OCI-LY3 (cell line): ENCODE results near the gene METTL8.

Experiments
- H2AFZ ChIP-seq: fragments of 200-600, 300-600 bp; shearing (Covaris generic); 2 replicates; pipeline ENCODE4 v1.6.0; 2014; ENCODE audit warnings: antibody characterized with exemption, low read depth, low read length
- H3K27ac ChIP-seq: fragments of 200-600, 300-600 bp; sonication (generic); 2 replicates; pipeline ENCODE4 v1.5.1; 2014; ENCODE audit warnings: mild to moderate bottlenecking, low read length, moderate library complexity, mixed read lengths
- H3K27me3 ChIP-seq: fragments of 200-600, 300-600 bp; sonication (generic); 2 replicates; pipeline ENCODE4 v1.6.1; 2014; ENCODE audit warnings: low read depth, low read length, mixed read lengths
- H3K36me3 ChIP-seq: fragments of 200-600, 300-600 bp; sonication (generic); replicated peaks from 2 replicates; pipeline ENCODE3; 2014; ENCODE audit warnings: low read depth, low read length, mixed read lengths
- H3K4me1 ChIP-seq: fragments of 300-600, 200-600 bp; sonication (generic); 2 replicates; pipeline ENCODE4 v1.6.1; 2014; ENCODE audit warnings: low read length, mixed read lengths
- H3K4me2 ChIP-seq: fragments of 200-600, 300-600 bp; sonication (generic); 2 replicates; pipeline ENCODE4 v1.6.1; 2014; ENCODE audit warnings: low read length, mixed read lengths
- H3K4me3 ChIP-seq: fragments of 300-600, 200-600 bp; sonication (generic); 2 replicates; pipeline ENCODE4 v1.5.1; 2014; ENCODE audit warnings: antibody characterized with exemption, mild to moderate bottlenecking, low read length, moderate library complexity
- H3K79me2 ChIP-seq: fragments of 300-600, 200-600 bp; shearing (Covaris generic); 2 replicates; pipeline ENCODE4 v1.6.1; 2014; ENCODE audit warnings: mild to moderate bottlenecking, low read length, mixed read lengths
- H3K9ac ChIP-seq: fragments of 300-600, 200-600 bp; shearing (Covaris generic); 2 replicates; pipeline ENCODE4 v1.6.0; 2014; ENCODE audit warnings: mild to moderate bottlenecking, low read length, moderate library complexity
- H3K9me3 ChIP-seq: fragments of 200-600, 300-600 bp; shearing (Covaris generic); 2 replicates; pipeline ENCODE4 v1.6.1; 2014; ENCODE audit warnings: low read length, mixed read lengths; ENCODE audit not compliant: insufficient read depth
- H4K20me1 ChIP-seq: fragments of 200-600, 300-600 bp; sonication (generic); 2 replicates; pipeline ENCODE4 v1.6.1; 2016; ENCODE audit warnings: low read length, mixed read lengths; ENCODE audit not compliant: insufficient read depth
- EZH2phosphoT487 ChIP-seq: fragments of 200-600 bp; shearing (Covaris generic); IDR thresholded peaks from 2 replicates; pipeline ENCODE4 v1.6.1; 2018; ENCODE audit warnings: antibody characterized with exemption, mixed run types, low read depth
- TF ChIP-seq, protein P1 (sequence below): fragments of 200-600, 300-600 bp; sonication (generic); IDR thresholded peaks from 2 replicates; pipeline ENCODE4 v1.5.1; 2014; ENCODE audit warnings: antibody characterized with exemption, low read length, low read depth

Gene METTL8

DNA sequence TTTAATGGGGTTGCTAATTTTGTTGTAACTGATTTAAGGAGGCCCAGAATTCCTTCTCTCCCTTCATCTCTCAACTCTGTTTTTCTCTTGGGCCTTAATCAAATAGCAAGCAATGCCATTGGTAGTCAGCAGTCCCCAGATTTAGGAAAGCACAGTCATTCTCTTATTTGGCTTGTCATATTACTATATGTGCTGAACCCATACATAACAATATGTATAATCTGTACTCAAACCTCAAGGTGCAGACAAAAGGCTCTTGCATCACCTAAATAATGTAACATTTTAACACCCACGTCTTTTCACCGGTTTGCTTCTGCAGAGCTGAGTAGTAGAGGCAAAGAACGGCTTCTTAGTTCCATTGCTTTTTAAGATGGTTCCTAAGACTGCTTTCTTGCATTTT, 33.4 kb downstream of the METTL8 start:
- peaks cover 8% of the 10 kb centered on the region for H3K4me1 ChIP-seq
- no peak overlapping the region for H3K4me2 ChIP-seq
- no peaks in the 10 kb centered on the region for H3K9me3 ChIP-seq
- H4K20me1 ChIP-seq, result no peaks in the 10 kb centered on the region
- H3K36me3 ChIP-seq, result peaks cover 5% of the 10 kb centered on the region
- no peak overlapping the region for H2AFZ ChIP-seq
- H3K9ac ChIP-seq, result no peak overlapping the region
- H3K27ac ChIP-seq, result no peak overlapping the region
- H3K4me3 ChIP-seq, result no peak overlapping the region
- no peaks in the 10 kb centered on the region for H3K79me2 ChIP-seq
- no peaks in the 10 kb centered on the region for H3K27me3 ChIP-seq
- TF ChIP-seq, protein P1, sequence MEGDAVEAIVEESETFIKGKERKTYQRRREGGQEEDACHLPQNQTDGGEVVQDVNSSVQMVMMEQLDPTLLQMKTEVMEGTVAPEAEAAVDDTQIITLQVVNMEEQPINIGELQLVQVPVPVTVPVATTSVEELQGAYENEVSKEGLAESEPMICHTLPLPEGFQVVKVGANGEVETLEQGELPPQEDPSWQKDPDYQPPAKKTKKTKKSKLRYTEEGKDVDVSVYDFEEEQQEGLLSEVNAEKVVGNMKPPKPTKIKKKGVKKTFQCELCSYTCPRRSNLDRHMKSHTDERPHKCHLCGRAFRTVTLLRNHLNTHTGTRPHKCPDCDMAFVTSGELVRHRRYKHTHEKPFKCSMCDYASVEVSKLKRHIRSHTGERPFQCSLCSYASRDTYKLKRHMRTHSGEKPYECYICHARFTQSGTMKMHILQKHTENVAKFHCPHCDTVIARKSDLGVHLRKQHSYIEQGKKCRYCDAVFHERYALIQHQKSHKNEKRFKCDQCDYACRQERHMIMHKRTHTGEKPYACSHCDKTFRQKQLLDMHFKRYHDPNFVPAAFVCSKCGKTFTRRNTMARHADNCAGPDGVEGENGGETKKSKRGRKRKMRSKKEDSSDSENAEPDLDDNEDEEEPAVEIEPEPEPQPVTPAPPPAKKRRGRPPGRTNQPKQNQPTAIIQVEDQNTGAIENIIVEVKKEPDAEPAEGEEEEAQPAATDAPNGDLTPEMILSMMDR, result no peak
- no peak for TF ChIP-seq EZH2phosphoT487

DNA sequence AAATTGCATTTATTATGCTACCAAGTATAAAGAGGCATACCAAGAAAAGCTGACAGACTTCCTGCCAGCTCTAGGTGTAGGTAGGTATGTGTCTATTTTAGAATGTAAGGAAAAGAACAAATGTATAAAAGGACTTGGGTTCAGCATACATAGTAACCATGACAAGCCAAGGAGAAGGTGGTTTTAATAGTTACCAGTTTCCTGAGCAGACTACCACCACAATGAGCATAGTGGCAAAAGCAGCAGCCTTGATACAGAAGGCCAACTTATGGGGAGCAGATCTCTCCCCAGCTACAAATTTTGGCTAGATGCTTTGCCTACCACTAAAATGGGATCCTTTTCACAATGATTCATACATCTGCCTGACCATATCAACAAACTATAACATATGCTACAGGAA, 34.5 kb downstream of the METTL8 start:
- Histone ChIP-seq H3K4me3 (no peak overlapping the region), H3K27ac (no peak overlapping the region), H3K9ac (no peak overlapping the region), H2AFZ (no peak overlapping the region), H3K27me3 (no peaks in the 10 kb centered on the region), H3K79me2 (no peaks in the 10 kb centered on the region), H3K4me2 (no peak overlapping the region), H3K4me1 (no peaks in the 10 kb centered on the region), H4K20me1 (no peaks in the 10 kb centered on the region), H3K9me3 (no peaks in the 10 kb centered on the region), H3K36me3 (peaks cover 5% of the 10 kb centered on the region)
- no peak for TF ChIP-seq EZH2phosphoT487
- TF ChIP-seq, protein P1, result no peak

DNA sequence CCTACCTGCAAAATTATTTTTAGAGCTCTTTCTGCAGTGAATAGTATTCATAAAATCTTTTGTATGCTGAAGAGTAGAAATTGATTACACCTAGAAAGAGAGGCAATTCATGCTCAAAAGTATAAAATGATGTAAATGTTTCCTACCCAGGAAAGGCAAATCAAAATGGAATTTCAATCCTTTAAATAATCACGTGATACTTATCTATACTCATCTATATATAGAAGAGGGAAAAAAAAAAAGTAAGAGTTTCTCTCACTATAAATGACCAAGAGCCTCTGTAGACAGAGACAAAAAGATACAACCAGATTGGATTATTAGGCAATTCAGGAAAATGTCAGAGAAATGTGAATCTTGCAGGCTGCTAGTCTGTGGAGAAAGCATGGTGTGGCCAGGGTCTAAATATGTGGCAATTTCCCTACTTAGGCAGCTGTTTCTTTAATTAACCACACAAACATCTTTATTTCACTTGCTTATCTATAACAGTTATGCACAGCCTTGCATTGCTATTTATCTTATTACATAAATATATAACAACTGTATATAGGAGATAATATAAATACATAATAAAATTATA, 39.5 kb downstream of the METTL8 start:
- H2AFZ ChIP-seq, result no peak overlapping the region
- H3K4me2 ChIP-seq, result no peak overlapping the region
- no peaks in the 10 kb centered on the region for H3K4me1 ChIP-seq
- H3K4me3 ChIP-seq, result no peak overlapping the region
- H3K27me3 ChIP-seq, result no peaks in the 10 kb centered on the region
- no peak for TF ChIP-seq EZH2phosphoT487
- TF ChIP-seq, protein P1, result no peak
- no peaks in the 10 kb centered on the region for H3K79me2 ChIP-seq
- no peak overlapping the region for H3K27ac ChIP-seq
- H3K9ac ChIP-seq, result no peak overlapping the region
- H3K9me3 ChIP-seq, result no peaks in the 10 kb centered on the region
- H3K36me3 ChIP-seq, result no peaks in the 10 kb centered on the region
- H4K20me1 ChIP-seq, result no peaks in the 10 kb centered on the region

DNA sequence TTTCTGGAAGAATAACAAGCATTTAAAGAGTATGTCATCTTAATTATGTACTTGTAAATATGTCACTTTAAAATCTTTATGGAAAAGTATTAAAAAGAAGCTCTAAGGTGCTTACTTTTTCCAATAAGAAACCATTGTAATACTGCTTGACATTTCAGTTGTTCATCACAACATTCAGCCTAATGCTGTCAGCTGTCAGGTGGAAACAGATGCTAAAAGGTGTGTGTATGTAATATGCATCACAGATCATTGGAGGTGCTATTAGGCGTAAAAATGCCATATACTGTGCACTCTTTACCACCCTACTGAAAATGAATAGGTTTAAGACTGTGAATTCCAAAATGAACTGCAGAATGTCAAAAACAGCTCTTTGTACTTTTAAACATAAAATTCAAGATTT, 40.3 kb downstream of the METTL8 start:
- H3K9me3 ChIP-seq, result no peaks in the 10 kb centered on the region
- no peak overlapping the region for H3K4me2 ChIP-seq
- H3K4me3 ChIP-seq, result no peak overlapping the region
- H2AFZ ChIP-seq, result no peak overlapping the region
- H3K4me1 ChIP-seq, result no peaks in the 10 kb centered on the region
- H3K27ac ChIP-seq, result no peak overlapping the region
- no peak overlapping the region for H3K9ac ChIP-seq
- no peaks in the 10 kb centered on the region for H3K36me3 ChIP-seq
- no peaks in the 10 kb centered on the region for H4K20me1 ChIP-seq
- no peaks in the 10 kb centered on the region for H3K27me3 ChIP-seq
- TF ChIP-seq, protein P1, result no peak
- TF ChIP-seq EZH2phosphoT487, result no peak
- no peaks in the 10 kb centered on the region for H3K79me2 ChIP-seq
